A673 (cell line): Measurements from ENCODE around the gene TMEM42. TPM values are rescaled to one million over a fixed set of nuclear protein-coding genes. Genes with fewer than 3 reads are reported as not detected.
"Not testable (repeated sequence)": the region's sequence is repeated elsewhere in the genome, so short reads cannot be mapped to it uniquely, and the experiment has no call there.

ENCODE experiments used
- BruUV-seq: library from RNA; stranded (reverse); fragments of 400-500 nt; replicated peaks from 2 replicates; lab custom pipeline; 2021; lab: Mats Ljungman, UMichigan
- CTCF ChIA-PET: fragments of 300-600 bp; sonication (Branson Sonifier 250); formaldehyde crosslinking; loops from one replicate; lab custom pipeline; 2022; ENCODE audit warnings: antibody characterized with exemption; lab: Charles Lee
- POLR2A ChIA-PET: fragments of 300-600 bp; sonication (Branson Sonifier 250); formaldehyde crosslinking; loops from one replicate; lab custom pipeline; 2022; ENCODE audit warnings: antibody characterized with exemption; ENCODE audit not compliant: low non-redundant PET; lab: Charles Lee
- DNase-seq: peaks from one replicate; pipeline ENCODE4 v3.0.0-alpha.2; 2015; ENCODE audit warnings: low spot score
- H3K27ac ChIP-seq: fragments of 200-600 bp; sonication (generic); 2 replicates; pipeline ENCODE4 v1.5.1; 2016; ENCODE audit warnings: mixed run types, low read depth, mild to moderate bottlenecking, mixed read lengths, antibody characterized with exemption, low read length; ENCODE audit not compliant: poor library complexity, severe bottlenecking
- H3K27me3 ChIP-seq: fragments of 200-600 bp; sonication (generic); replicated peaks from 2 replicates; pipeline ENCODE4 v1.6.1; 2017; ENCODE audit warnings: mixed run types, low read depth, mild to moderate bottlenecking, mixed read lengths, antibody characterized with exemption, low read length; ENCODE audit not compliant: insufficient read depth, poor library complexity
- H3K36me3 ChIP-seq: fragments of 200-600 bp; sonication (generic); 2 replicates; pipeline ENCODE4 v1.6.1; 2016; ENCODE audit warnings: mixed run types, mild to moderate bottlenecking, mixed read lengths, antibody characterized with exemption, low read length; ENCODE audit not compliant: insufficient read depth, poor library complexity, severe bottlenecking
- H3K4me1 ChIP-seq: fragments of 200-600 bp; sonication (generic); 2 replicates; pipeline ENCODE4 v1.6.1; 2017; ENCODE audit warnings: mixed run types, mild to moderate bottlenecking, mixed read lengths, antibody characterized with exemption, low read length; ENCODE audit not compliant: insufficient read depth, poor library complexity, severe bottlenecking
- H3K4me3 ChIP-seq: fragments of 200-600 bp; sonication (generic); 2 replicates; pipeline ENCODE4 v1.5.1; 2016; ENCODE audit warnings: low read depth, mixed run types, mild to moderate bottlenecking, mixed read lengths, low read length; ENCODE audit not compliant: poor library complexity, severe bottlenecking
- H3K9me3 ChIP-seq: fragments of 200-600 bp; sonication (generic); 2 replicates; pipeline ENCODE4 v1.6.1; 2016; ENCODE audit warnings: mixed run types, low read depth, mild to moderate bottlenecking, mixed read lengths, antibody characterized with exemption, low read length; ENCODE audit not compliant: poor library complexity, severe bottlenecking
- CTCF ChIP-seq: fragments of 300-800, 200-600 bp; sonication (generic); conservative IDR thresholded peaks from 2 replicates; pipeline ENCODE4 v1.5.1; 2017; ENCODE audit warnings: low read depth, mild to moderate bottlenecking, antibody characterized with exemption, low read length, moderate library complexity, mixed read lengths
- EZH2 ChIP-seq: fragments of 200-600 bp; sonication (generic); IDR thresholded peaks from 2 replicates; pipeline ENCODE4 v1.6.1; 2017; ENCODE audit warnings: borderline replicate concordance, low read depth, mild to moderate bottlenecking, mixed read lengths, antibody characterized with exemption, low read length; ENCODE audit not compliant: poor library complexity, severe bottlenecking
- intact Hi-C: fragments of 100-400 bp; cut with micrococcal nuclease; formaldehyde crosslinking; loops from one replicate; pipeline ENCODE4 v1.10.0; 2022; ENCODE audit not compliant: unreplicated experiment
- total RNA-seq: library from RNA; stranded (reverse); gene quantifications from 2 replicates; pipeline ENCODE4 v1.2.3, GENCODE V29; 2021

Gene TMEM42
- total RNA-seq, 1 experiment from 2014 or later, result 6.5 TPM

GRCh38 chr3:44848634-44849033, 13.1 kb upstream of the TMEM42 start:
- ChIA-PET POLR2A (no interaction called here), CTCF (no interaction called here)
- DNase-seq, result no peak
- Histone ChIP-seq H3K36me3 (peaks cover 37% of the 10 kb centered on the region), H3K9me3 (no peaks in the 10 kb centered on the region), H3K4me1 (no peaks in the 10 kb centered on the region), H3K27me3 (no peaks in the 10 kb centered on the region), H3K27ac (no peak overlapping the region), H3K4me3 (no peak overlapping the region)
- no peak for TF ChIP-seq CTCF
- no peak for TF ChIP-seq EZH2
- intact Hi-C loops, result no loop called here
- no TSS peak for BruUV-seq

GRCh38 chr3:44856663-44857062, 5.0 kb upstream of the TMEM42 start:
- H3K36me3 ChIP-seq, result peaks cover 24% of the 10 kb centered on the region
- H3K27ac ChIP-seq, intact Hi-C loops, H3K9me3 ChIP-seq, H3K4me3 ChIP-seq, BruUV-seq, H3K4me1 ChIP-seq, DNase-seq, CTCF ChIA-PET, POLR2A ChIA-PET, H3K27me3 ChIP-seq: not testable (repeated sequence)

- Histone ChIP-seq H3K4me1 (no peaks in the 10 kb centered on the region), H3K4me3 (no peak overlapping the region), H3K27me3 (no peaks in the 10 kb centered on the region), H3K9me3 (no peaks in the 10 kb centered on the region), H3K27ac (no peak overlapping the region), H3K36me3 (no peaks in the 10 kb centered on the region)
- no peak for DNase-seq
- ChIA-PET CTCF (no interaction called here), POLR2A (no interaction called here)
- BruUV-seq, result no TSS peak
- intact Hi-C loops, result no loop called here
- TF ChIP-seq CTCF (no peak), EZH2 (no peak)
These were observed 1.6 kb upstream of the TMEM42 start for GRCh38 chr3:44860117-44860516.

GRCh38 chr3:44862226-44862637, 520 bp downstream of the TMEM42 start:
- Histone ChIP-seq H3K4me1 (no peaks in the 10 kb centered on the region), H3K27ac (peak overlapping the region; percentile 47), H3K9me3 (no peaks in the 10 kb centered on the region), H3K27me3 (no peaks in the 10 kb centered on the region), H3K36me3 (no peaks in the 10 kb centered on the region), H3K4me3 (peak overlapping the region; percentile 52)
- POLR2A ChIA-PET, result no interaction called here
- intact Hi-C loops, result no loop called here
- no peak for DNase-seq
- TF ChIP-seq EZH2, result no peak
- no peak for TF ChIP-seq CTCF
- CTCF ChIA-PET, result no interaction called here
- BruUV-seq, result no TSS peak
